Right forelimb (tissue), 1 donor: ENCODE measurements around the gene EPHB6.

Experiments
- DNase-seq: peaks from one replicate; pipeline ENCODE4 v3.0.0-alpha.2; 2018

Gene EPHB6

GRCh38 chr7:142897691-142898090, 42.8 kb downstream of the EPHB6 start:
- DNase-seq, result no peak

GRCh38 chr7:142898377-142899170, 43.7 kb downstream of the EPHB6 start:
- DNase-seq, result no peak

GRCh38 chr7:142899661-142900060, 44.8 kb downstream of the EPHB6 start:
- no peak for DNase-seq

GRCh38 chr7:142901426-142902259, 46.8 kb downstream of the EPHB6 start:
- DNase-seq, result no peak

GRCh38 chr7:142904128-142904527, 49.3 kb downstream of the EPHB6 start:
- DNase-seq, result no peak

GRCh38 chr7:142905759-142906158, 50.9 kb downstream of the EPHB6 start:
- no peak for DNase-seq

GRCh38 chr7:142906643-142907042, 51.8 kb downstream of the EPHB6 start:
- no peak for DNase-seq

- no peak for DNase-seq
Measured at GRCh38 chr7:142908290-142908689, 53.4 kb downstream of the EPHB6 start.

GRCh38 chr7:142908921-142909890, 54.3 kb downstream of the EPHB6 start:
- no peak for DNase-seq

GRCh38 chr7:142910031-142910433, 55.2 kb downstream of the EPHB6 start:
- DNase-seq, result no peak

GRCh38 chr7:142910481-142910880, 55.6 kb downstream of the EPHB6 start:
- no peak for DNase-seq

GRCh38 chr7:142913051-142913450, 58.2 kb downstream of the EPHB6 start:
- no peak for DNase-seq

- DNase-seq, result no peak
Measured at GRCh38 chr7:142913566-142913965, 58.7 kb downstream of the EPHB6 start.

GRCh38 chr7:142914121-142914520, 59.2 kb downstream of the EPHB6 start:
- DNase-seq, result no peak

- no peak for DNase-seq
Measured at GRCh38 chr7:142915315-142915714, 60.4 kb downstream of the EPHB6 start.

- no peak for DNase-seq
Measured at GRCh38 chr7:142916508-142916907, 61.6 kb downstream of the EPHB6 start.

- DNase-seq, result no peak
Measured at GRCh38 chr7:142917447-142917846, 62.6 kb downstream of the EPHB6 start.

GRCh38 chr7:142918901-142919300, 64.0 kb downstream of the EPHB6 start:
- DNase-seq, result no peak

- no peak for DNase-seq
Measured at GRCh38 chr7:142919656-142920055, 64.8 kb downstream of the EPHB6 start.
